ENCODE data around the gene TINAGL1. TPM values are rescaled to one million over a fixed set of nuclear protein-coding genes. Genes with fewer than 3 reads are reported as not detected.

The TINAGL1 gene
- total and polyA plus RNA-seq, 9 donors, result 27.1 to 57.3 (median 31.4) TPM

GRCh38 chr1:31624309-31624708, 48.0 kb downstream of the TINAGL1 start:
- Histone ChIP-seq H3K27ac (no peak overlapping the region), H3K27me3 (no peaks in the 10 kb centered on the region), H3K4me1 (ENCODE audit: insufficient read depth) (peaks cover 7% of the 10 kb centered on the region), H3K4me3 (no peak overlapping the region), H3K9me3 (no peaks in the 10 kb centered on the region), H3K36me3 (no peaks in the 10 kb centered on the region)
- TF ChIP-seq POLR2A (IDR thresholded peaks at IDR 0.05) (no peak), CTCF (IDR thresholded peaks at IDR 0.05) (no peak)
- no peak for DNase-seq
- WGBS, 3 donors, result 84 to 92% (median 85%) methylated on average over 5 of the region's 5 CpGs
- intact Hi-C loops (cut with DNase I), result no loop called here

GRCh38 chr1:31624731-31625514, 48.6 kb downstream of the TINAGL1 start:
- no peaks in the 10 kb centered on the region for H3K9me3 ChIP-seq
- intact Hi-C loops (cut with DNase I), result no loop called here
- H3K4me1 ChIP-seq (ENCODE audit: insufficient read depth), result peaks cover 7% of the 10 kb centered on the region
- TF ChIP-seq EP300 (IDR thresholded peaks at IDR 0.05) (no peak), CTCF (IDR thresholded peaks at IDR 0.05) (no peak), POLR2A (IDR thresholded peaks at IDR 0.05) (no peak)
- no peak overlapping the region for H3K4me3 ChIP-seq
- no peaks in the 10 kb centered on the region for H3K36me3 ChIP-seq
- H3K27me3 ChIP-seq, result no peaks in the 10 kb centered on the region
- 86 to 88% (median 87%) methylated on average over 16 of the region's 16 CpGs for WGBS, 3 donors
- DNase-seq, result no peak
- no peak overlapping the region for H3K27ac ChIP-seq

DNA sequence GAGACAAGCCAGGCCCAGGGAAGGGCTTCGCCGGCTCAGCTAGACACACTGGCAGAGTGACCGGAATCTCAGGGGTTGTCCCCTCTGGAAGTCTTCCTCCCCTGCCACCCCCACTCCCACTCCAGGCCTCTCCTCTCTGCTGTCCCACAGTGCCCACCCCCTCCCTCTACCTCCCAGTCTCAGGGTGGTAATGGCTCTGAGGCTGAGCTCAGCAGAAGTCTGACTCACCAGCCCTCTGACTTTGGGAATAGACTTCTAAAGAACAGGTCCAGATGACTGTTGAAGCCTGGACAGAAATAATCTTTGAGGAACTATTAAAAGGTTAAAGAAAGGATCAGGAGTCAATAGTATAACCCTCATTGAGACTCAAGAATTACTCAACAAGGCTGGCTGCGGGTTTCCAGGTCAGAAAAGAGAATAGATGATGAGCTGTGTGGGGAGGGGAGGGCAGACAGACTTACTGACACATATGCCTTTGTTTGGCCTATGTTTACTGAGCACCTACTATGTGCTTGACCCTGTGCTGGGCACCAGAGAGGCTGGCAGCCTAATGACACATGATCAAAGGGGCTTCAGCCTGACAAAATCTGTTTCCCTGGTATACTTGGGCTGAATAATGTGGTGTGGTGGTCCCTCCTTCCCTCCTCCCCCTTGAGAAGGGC, 49.4 kb downstream of the TINAGL1 start:
- no peak for DNase-seq
- H3K27ac ChIP-seq, result peak overlapping the region in 1 of 2 donors; percentile 56

More for the DNA sequence above, 49.4 kb downstream of the TINAGL1 start:
- WGBS, 3 donors, result 73 to 89% (median 74%) methylated on average over 4 of the region's 4 CpGs
- TF ChIP-seq POLR2A (IDR thresholded peaks at IDR 0.05) (no peak), CTCF (IDR thresholded peaks at IDR 0.05) (no peak), EP300 (IDR thresholded peaks at IDR 0.05) (no peak)
- intact Hi-C loops (cut with DNase I), result no loop called here
- Histone ChIP-seq H3K27me3 (no peaks in the 10 kb centered on the region), H3K4me3 (no peak overlapping the region), H3K9me3 (no peaks in the 10 kb centered on the region), H3K36me3 (no peaks in the 10 kb centered on the region), H3K4me1 (ENCODE audit: insufficient read depth) (peaks cover 7% of the 10 kb centered on the region)

Measured in ovary (tissue), 9 donors.